ENCODE data around the gene NBAS.

- TF ChIP-seq EZH2 (IDR thresholded peaks at IDR 0.05; ENCODE audit: borderline replicate concordance, insufficient read depth, low read length, poor library complexity, severe bottlenecking): no peak
- TF ChIP-seq CTCF (IDR thresholded peaks at IDR 0.05; ENCODE audit: poor library complexity, severe bottlenecking): no peak
- TF ChIP-seq POLR2AphosphoS5 (IDR thresholded peaks at IDR 0.05): no peak
- no peak for TF ChIP-seq EP300 (conservative IDR thresholded peaks at IDR 0.05; ENCODE audit: poor library complexity, severe bottlenecking)
- TF ChIP-seq SMC3 (conservative IDR thresholded peaks at IDR 0.05; ENCODE audit: poor library complexity): peak; percentile 1
- TF ChIP-seq MXI1 (conservative IDR thresholded peaks at IDR 0.05; ENCODE audit: poor library complexity, severe bottlenecking): no peak
Measured at GRCh38 chr2:15561574-15562344, 625 bp upstream of the NBAS start.

All from neural cell (in vitro differentiated cells).